ENCODE results near the gene CABP4. TPM values are rescaled to one million over a fixed set of nuclear protein-coding genes. Genes with fewer than 3 reads are reported as not detected.

The CABP4 gene
- total and polyA plus RNA-seq, 2 experiments from 2014 or later, result not detected

DNA sequence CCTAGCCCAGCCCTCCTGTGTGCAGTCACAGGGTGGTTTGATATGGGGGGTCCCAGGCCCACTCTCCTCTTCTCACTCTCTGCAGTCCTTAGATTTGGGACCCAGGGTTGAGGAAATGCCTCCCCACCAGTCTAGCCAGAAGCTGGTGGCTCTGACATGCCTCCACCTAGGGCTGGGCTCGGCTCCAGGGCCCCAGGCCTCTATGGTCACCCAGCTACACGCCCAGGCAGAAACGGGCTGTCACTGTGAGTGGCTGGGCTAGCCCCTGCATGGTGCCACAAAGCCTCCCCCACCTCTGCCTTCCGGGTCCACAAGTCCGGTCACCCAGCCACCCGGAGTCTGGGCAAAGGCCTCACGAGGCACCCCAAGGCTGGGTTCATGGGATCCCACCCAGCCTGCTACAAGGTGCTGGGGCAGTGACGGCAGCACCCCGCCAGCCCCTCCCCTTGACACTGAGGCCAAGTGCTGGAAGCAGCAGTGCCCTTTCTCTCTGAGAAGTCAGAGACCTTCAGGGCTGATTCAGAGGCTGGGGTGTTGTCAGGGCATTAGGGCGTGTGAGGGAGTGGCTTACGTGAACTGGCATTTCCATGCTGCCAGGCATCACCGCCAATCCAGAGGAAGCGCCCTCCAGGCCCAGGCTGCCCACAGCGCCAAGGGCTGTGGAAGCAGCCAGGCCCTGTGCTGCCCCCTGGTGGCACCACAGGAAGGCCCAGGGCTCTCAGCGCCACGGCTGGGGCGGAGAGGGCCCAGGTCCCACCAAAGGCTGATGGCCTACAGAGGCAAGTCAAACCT, 50.6 kb downstream of the CABP4 start:
- TF ChIP-seq, protein P1, sequence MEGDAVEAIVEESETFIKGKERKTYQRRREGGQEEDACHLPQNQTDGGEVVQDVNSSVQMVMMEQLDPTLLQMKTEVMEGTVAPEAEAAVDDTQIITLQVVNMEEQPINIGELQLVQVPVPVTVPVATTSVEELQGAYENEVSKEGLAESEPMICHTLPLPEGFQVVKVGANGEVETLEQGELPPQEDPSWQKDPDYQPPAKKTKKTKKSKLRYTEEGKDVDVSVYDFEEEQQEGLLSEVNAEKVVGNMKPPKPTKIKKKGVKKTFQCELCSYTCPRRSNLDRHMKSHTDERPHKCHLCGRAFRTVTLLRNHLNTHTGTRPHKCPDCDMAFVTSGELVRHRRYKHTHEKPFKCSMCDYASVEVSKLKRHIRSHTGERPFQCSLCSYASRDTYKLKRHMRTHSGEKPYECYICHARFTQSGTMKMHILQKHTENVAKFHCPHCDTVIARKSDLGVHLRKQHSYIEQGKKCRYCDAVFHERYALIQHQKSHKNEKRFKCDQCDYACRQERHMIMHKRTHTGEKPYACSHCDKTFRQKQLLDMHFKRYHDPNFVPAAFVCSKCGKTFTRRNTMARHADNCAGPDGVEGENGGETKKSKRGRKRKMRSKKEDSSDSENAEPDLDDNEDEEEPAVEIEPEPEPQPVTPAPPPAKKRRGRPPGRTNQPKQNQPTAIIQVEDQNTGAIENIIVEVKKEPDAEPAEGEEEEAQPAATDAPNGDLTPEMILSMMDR (IDR thresholded peaks at IDR 0.05; ENCODE audit: low read depth, low read length), result peak; percentile 97
- H3K27me3 ChIP-seq, result peaks cover 9% of the 10 kb centered on the region
- no peaks in the 10 kb centered on the region for H3K36me3 ChIP-seq
- H3K9me3 ChIP-seq (ENCODE audit: low read depth), result no peaks in the 10 kb centered on the region
- peak overlapping the region; percentile 53 for H3K4me3 ChIP-seq
- peaks cover 4% of the 10 kb centered on the region for H3K4me1 ChIP-seq (ENCODE audit: low read depth)
- DNase-seq (ENCODE audit: low read depth in 1 of 2, low spot score in 1 of 2), result peak; percentile 89 to 92
- peak overlapping the region; percentile 2 for H3K27ac ChIP-seq

DNA sequence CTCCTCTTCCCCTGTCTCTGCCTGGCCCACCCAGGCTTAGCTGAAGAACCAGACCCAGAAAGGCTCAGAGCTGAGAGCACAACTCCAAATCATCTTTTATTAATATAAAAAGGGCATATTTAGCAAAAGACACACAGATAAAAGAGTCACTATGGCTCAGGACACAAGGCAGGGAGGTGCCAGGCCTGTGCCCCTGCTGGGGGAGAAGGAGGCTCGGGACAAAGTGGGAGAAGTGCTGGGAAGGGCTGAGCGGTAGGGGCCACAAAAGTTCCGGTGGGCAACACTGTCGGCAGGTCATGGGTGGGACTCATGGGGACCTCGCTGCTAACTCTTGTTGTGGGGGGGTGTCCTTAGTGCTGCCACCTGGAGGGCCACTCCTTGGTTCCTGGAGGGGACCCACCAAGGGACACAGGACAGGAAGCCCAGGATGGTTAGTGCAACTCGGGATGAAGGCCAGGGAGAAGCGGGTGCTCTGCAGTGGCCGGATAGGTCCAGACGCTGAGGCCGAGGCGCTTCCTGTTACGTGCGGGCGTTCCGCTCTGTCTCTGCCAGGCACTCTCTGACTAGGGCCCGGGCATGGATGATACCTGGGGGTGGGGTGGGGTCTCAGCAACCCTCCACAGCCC, 51.4 kb downstream of the CABP4 start:
- Histone ChIP-seq H3K27me3 (peaks cover 9% of the 10 kb centered on the region), H3K36me3 (no peaks in the 10 kb centered on the region), H3K4me3 (no peak overlapping the region), H3K9me3 (ENCODE audit: low read depth) (no peaks in the 10 kb centered on the region), H3K27ac (no peak overlapping the region), H3K4me1 (ENCODE audit: low read depth) (peaks cover 4% of the 10 kb centered on the region)
- TF ChIP-seq, protein P1 (IDR thresholded peaks at IDR 0.05; ENCODE audit: low read depth, low read length), result no peak
- no peak for DNase-seq (ENCODE audit: low read depth in 1 of 2, low spot score in 1 of 2)

- no peak for DNase-seq (ENCODE audit: low read depth in 1 of 2, low spot score in 1 of 2)
- Histone ChIP-seq H3K9me3 (ENCODE audit: low read depth) (no peaks in the 10 kb centered on the region), H3K4me1 (ENCODE audit: low read depth) (peaks cover 4% of the 10 kb centered on the region), H3K27me3 (peaks cover 15% of the 10 kb centered on the region), H3K36me3 (no peaks in the 10 kb centered on the region), H3K27ac (peak overlapping the region; percentile 85), H3K4me3 (peak overlapping the region; percentile 64)
- TF ChIP-seq, protein P1 (IDR thresholded peaks at IDR 0.05; ENCODE audit: low read depth, low read length), result no peak
Measured at GRCh38 chr11:67507242-67507863, 52.2 kb downstream of the CABP4 start.

DNA sequence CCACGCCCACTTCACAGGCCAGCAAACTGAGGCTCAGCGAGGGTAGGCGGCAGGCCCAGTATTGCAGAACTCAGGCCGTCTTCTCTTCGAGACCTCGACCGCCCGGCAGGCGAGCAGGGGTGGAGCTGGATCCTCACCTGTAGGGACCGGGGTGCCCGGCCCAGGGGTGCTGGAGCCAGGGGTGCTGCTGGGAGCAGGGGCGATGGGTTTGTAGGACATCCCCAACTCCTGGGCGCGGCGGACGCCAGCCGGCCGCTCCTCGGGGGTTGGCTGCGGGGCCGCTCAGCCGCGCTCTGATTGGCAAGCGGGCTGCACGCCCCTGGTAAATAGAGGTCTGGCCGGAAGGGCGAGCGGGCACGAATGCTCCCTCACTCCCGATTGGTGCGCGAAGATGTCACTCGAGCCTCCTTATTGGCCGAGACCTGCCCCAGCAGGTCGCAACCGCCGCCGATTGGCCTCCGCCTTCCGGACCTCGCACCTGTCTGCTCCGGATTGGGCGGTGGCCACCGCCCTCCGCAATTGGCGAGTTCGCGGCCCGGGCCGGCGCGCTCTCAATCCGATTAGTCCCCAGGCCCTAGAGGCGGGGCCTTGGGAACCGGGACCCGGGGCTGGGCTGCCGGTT, 52.8 kb downstream of the CABP4 start, which contains the start of gene CDK2AP2:
Gene CDK2AP2 (minus strand): TSS at position 299 of the 622 bp plus-strand sequence. CDS start 80 bp downstream, at position 219.
- TF ChIP-seq, protein P1 (IDR thresholded peaks at IDR 0.05; ENCODE audit: low read depth, low read length), result no peak
- no peaks in the 10 kb centered on the region for H3K36me3 ChIP-seq
- peak within 1 kb of the TSS; percentile 97 for H3K27ac ChIP-seq
- H3K4me3 ChIP-seq, result peak within 1 kb of the TSS; percentile 64
- H3K4me1 ChIP-seq (ENCODE audit: low read depth), result peaks cover 4% of the 10 kb centered on the region
- H3K9me3 ChIP-seq (ENCODE audit: low read depth), result no peaks in the 10 kb centered on the region
- H3K27me3 ChIP-seq, result peaks cover 15% of the 10 kb centered on the region
- peak; percentile 99 to 100 for DNase-seq (ENCODE audit: low read depth in 1 of 2, low spot score in 1 of 2)

- peaks cover 11% of the 10 kb centered on the region for H3K27me3 ChIP-seq
- TF ChIP-seq, protein P1 (IDR thresholded peaks at IDR 0.05; ENCODE audit: low read depth, low read length), result no peak
- peaks cover 4% of the 10 kb centered on the region for H3K4me1 ChIP-seq (ENCODE audit: low read depth)
- H3K27ac ChIP-seq, result peak overlapping the region; percentile 97
- H3K9me3 ChIP-seq (ENCODE audit: low read depth), result no peaks in the 10 kb centered on the region
- H3K36me3 ChIP-seq, result no peaks in the 10 kb centered on the region
- peak overlapping the region; percentile 59 for H3K4me3 ChIP-seq
- DNase-seq (ENCODE audit: low read depth in 1 of 2, low spot score in 1 of 2), result peak; percentile 98 to 99
Measured at GRCh38 chr11:67508486-67509121, 53.5 kb downstream of the CABP4 start.

Data from cardiac muscle cell (in vitro differentiated cells and primary cell).